Fibroblast of lung (primary cell): Measurements from ENCODE around the gene CPTP.

ENCODE experiments used
- CTCF ChIP-seq, 2 donors: IDR thresholded peaks in 1 of 2; conservative IDR thresholded peaks in 1 of 2; 1 replicate in 1 of 2; 2 replicates in 1 of 2; pipeline ENCODE4 v1.5.1; 2011 to 2012; ENCODE audit warnings: low read length in 2 of 2, control low read depth in 1 of 2, inconsistent platforms in 1 of 2, low read depth in 1 of 2, mild to moderate bottlenecking in 1 of 2
- EZH2 ChIP-seq: IDR thresholded peaks from 2 replicates; pipeline ENCODE4 v1.5.1; 2012; ENCODE audit warnings: low read length, control low read depth, mild to moderate bottlenecking; ENCODE audit errors: missing control alignments

- TF ChIP-seq CTCF (conservative IDR thresholded peaks at IDR 0.05 in 1 of 2, IDR thresholded peaks at IDR 0.05 in 1 of 2; ENCODE audit: low read depth in 1 of 2, low read length in 2 of 2) (peak; percentile 23 to 31), EZH2 (no peak)
These were observed 50.5 kb downstream of the CPTP start, which contains the start of gene AURKAIP1 for GRCh38 chr1:1374929-1375662.
